IMR-90 (cell line): ENCODE measurements around the gene SVOPL. TPM values are rescaled to one million over a fixed set of nuclear protein-coding genes. Genes with fewer than 3 reads are reported as not detected.

Source experiments
- ATAC-seq: fragments of 200-7000 bp; cut with Tn5 transposase; 2 replicates; pipeline ENCODE4 v1.9.1; 2020; ENCODE audit warnings: low read depth, mild to moderate bottlenecking, moderate library complexity
- BruUV-seq: library from RNA; stranded (reverse); fragments of 400-500 nt; replicated peaks from 2 replicates; lab custom pipeline; 2021; lab: Mats Ljungman, UMichigan
- CTCF ChIA-PET: fragments of 300-600 bp; formaldehyde crosslinking; extraction: SDS; loops from one replicate; lab custom pipeline; 2021; ENCODE audit warnings: antibody characterized with exemption; lab: Yijun Ruan, JAX
- POLR2A ChIA-PET: fragments of 300-600 bp; sonication (Branson Sonifier 250); formaldehyde crosslinking; loops from one replicate; lab custom pipeline; 2022; ENCODE audit warnings: antibody characterized with exemption; ENCODE audit not compliant: unreplicated experiment; lab: Charles Lee
- DNase-seq: peaks from one replicate; pipeline ENCODE4 v3.0.0; 2013
- H2AFZ ChIP-seq: replicated peaks from 2 replicates; pipeline ENCODE3; 2013; ENCODE audit warnings: low read length, mild to moderate bottlenecking; ENCODE audit not compliant: poor library complexity
- H2AK5ac ChIP-seq: 2 replicates; pipeline ENCODE4 v1.6.1; 2013; ENCODE audit warnings: low read depth, low read length, inconsistent platforms
- H2AK9ac ChIP-seq: replicated peaks from 2 replicates; pipeline ENCODE3; 2013; ENCODE audit warnings: mild to moderate bottlenecking, low read depth, low read length, moderate library complexity; ENCODE audit not compliant: poor library complexity
- H2BK120ac ChIP-seq: 2 replicates; pipeline ENCODE4 v1.6.1; 2013; ENCODE audit warnings: low read depth, low read length, inconsistent platforms
- H2BK15ac ChIP-seq: 3 replicates; pipeline ENCODE4 v1.6.1; 2013; ENCODE audit warnings: low read depth, low read length, inconsistent platforms
- H2BK20ac ChIP-seq: 2 replicates; pipeline ENCODE4 v1.6.1; 2013; ENCODE audit warnings: low read depth, mild to moderate bottlenecking, inconsistent platforms, low read length, moderate library complexity
- H2BK5ac ChIP-seq: 2 replicates; pipeline ENCODE4 v1.6.1; 2013; ENCODE audit warnings: mild to moderate bottlenecking, low read depth, low read length, inconsistent platforms; ENCODE audit not compliant: poor library complexity, severe bottlenecking
- H3K14ac ChIP-seq: replicated peaks from 2 replicates; pipeline ENCODE4 v1.6.1; 2013; ENCODE audit warnings: low read depth, low read length, inconsistent platforms
- H3K18ac ChIP-seq: 2 replicates; pipeline ENCODE4 v1.6.1; 2013; ENCODE audit warnings: low read depth, low read length, control low read depth
- H3K23ac ChIP-seq: 2 replicates; pipeline ENCODE4 v1.6.1; 2013; ENCODE audit warnings: low read depth, low read length, inconsistent platforms
- H3K27ac ChIP-seq: 2 replicates; pipeline ENCODE4 v1.5.1; 2013; ENCODE audit warnings: mild to moderate bottlenecking, control low read depth, low read length; ENCODE audit not compliant: insufficient read depth
- H3K27me3 ChIP-seq: 2 replicates; pipeline ENCODE4 v1.6.1; 2013; ENCODE audit warnings: low read length; ENCODE audit not compliant: control insufficient read depth, insufficient read depth
- H3K36me3 ChIP-seq: 2 replicates; pipeline ENCODE4 v1.6.1; 2013; ENCODE audit warnings: low read length, mixed read lengths; ENCODE audit not compliant: control insufficient read depth, insufficient read depth
- H3K4ac ChIP-seq: 2 replicates; pipeline ENCODE4 v1.6.1; 2013; ENCODE audit warnings: low read depth, low read length, inconsistent platforms
- H3K4me1 ChIP-seq: 2 replicates; pipeline ENCODE4 v1.6.1; 2013; ENCODE audit warnings: low read length, mixed read lengths; ENCODE audit not compliant: control insufficient read depth, insufficient read depth
- H3K4me2 ChIP-seq: 2 replicates; pipeline ENCODE4 v1.6.1; 2013; ENCODE audit warnings: low read depth, mild to moderate bottlenecking, control low read depth, low read length, moderate library complexity
- H3K4me3 ChIP-seq: 2 replicates; pipeline ENCODE4 v1.5.1; 2013; ENCODE audit warnings: low read depth, mild to moderate bottlenecking, control low read depth, low read length, moderate library complexity; ENCODE audit not compliant: insufficient read depth
- H3K56ac ChIP-seq: 2 replicates; pipeline ENCODE4 v1.6.1; 2013; ENCODE audit warnings: low read length, inconsistent platforms; ENCODE audit not compliant: insufficient read depth; ENCODE audit errors: extremely low read depth
- H3K79me1 ChIP-seq, 2 experiments: 2 replicates each; pipeline ENCODE4 v1.6.1; 2013; ENCODE audit warnings: low read length in 2 of 2, inconsistent platforms in 1 of 2, low read depth in 1 of 2
- H3K9ac ChIP-seq: 2 replicates; pipeline ENCODE4 v1.6.1; 2013; ENCODE audit warnings: low read depth, low read length, control low read depth
- H3K9me1 ChIP-seq: 2 replicates; pipeline ENCODE4 v1.6.1; 2013; ENCODE audit warnings: low read length, inconsistent platforms; ENCODE audit not compliant: insufficient read depth
- H3K9me3 ChIP-seq: 2 replicates; pipeline ENCODE4 v1.6.1; 2013; ENCODE audit warnings: low read length; ENCODE audit not compliant: control insufficient read depth, insufficient read depth
- H4K20me1 ChIP-seq: 2 replicates; pipeline ENCODE4 v1.6.1; 2013; ENCODE audit warnings: low read length, inconsistent platforms; ENCODE audit not compliant: insufficient read depth
- H4K5ac ChIP-seq: 2 replicates; pipeline ENCODE4 v1.6.1; 2013; ENCODE audit warnings: mild to moderate bottlenecking, low read depth, low read length, control low read depth
- H4K8ac ChIP-seq, 2 experiments: 2 replicates each; pipeline ENCODE4 v1.6.1; 2013; ENCODE audit warnings: low read depth in 2 of 2, low read length in 2 of 2, control low read depth in 1 of 2, inconsistent platforms in 1 of 2
- H4K91ac ChIP-seq: 2 replicates; pipeline ENCODE4 v1.6.1; 2013; ENCODE audit warnings: low read depth, low read length, inconsistent platforms; ENCODE audit not compliant: insufficient read depth
- BHLHE40 ChIP-seq: fragments of 150-350 bp; IDR thresholded peaks from 2 replicates; pipeline ENCODE4 v1.6.1; 2016; ENCODE audit warnings: mild to moderate bottlenecking, low read depth, low read length
- CEBPB ChIP-seq: IDR thresholded peaks from 2 replicates; pipeline ENCODE4 v1.6.1; 2012; ENCODE audit warnings: low read depth, low read length, improper control_type of control experiment
- CHD1 ChIP-seq: IDR thresholded peaks from 2 replicates; pipeline ENCODE4 v1.6.1; 2012; ENCODE audit warnings: low read depth, low read length, improper control_type of control experiment
- CTCF ChIP-seq: conservative IDR thresholded peaks from 2 replicates; pipeline ENCODE4 v1.5.1; 2012; ENCODE audit warnings: mild to moderate bottlenecking, low read depth, low read length, improper control_type of control experiment
- FOS ChIP-seq: fragments of 150-350 bp; IDR thresholded peaks from 2 replicates; pipeline ENCODE4 v1.6.1; 2016; ENCODE audit warnings: low read depth, low read length
- MAFK ChIP-seq: IDR thresholded peaks from 2 replicates; pipeline ENCODE4 v1.6.1; 2012; ENCODE audit warnings: low read depth, low read length, improper control_type of control experiment
- MAZ ChIP-seq: IDR thresholded peaks from 2 replicates; pipeline ENCODE4 v1.6.1; 2012; ENCODE audit warnings: low read depth, mild to moderate bottlenecking, low read length, improper control_type of control experiment, moderate library complexity, borderline replicate concordance
- MXI1 ChIP-seq: IDR thresholded peaks from 2 replicates; pipeline ENCODE4 v1.6.1; 2012; ENCODE audit warnings: low read depth, mild to moderate bottlenecking, low read length, moderate library complexity, borderline replicate concordance
- NFE2L2 ChIP-seq: fragments of 150-350 bp; IDR thresholded peaks from 2 replicates; pipeline ENCODE4 v1.6.1; 2016; ENCODE audit warnings: low read depth, mild to moderate bottlenecking, low read length
- POLR2A ChIP-seq: IDR thresholded peaks from 2 replicates; pipeline ENCODE4 v1.6.1; 2012; ENCODE audit warnings: mild to moderate bottlenecking, low read depth, low read length
- RAD21 ChIP-seq: IDR thresholded peaks from 2 replicates; pipeline ENCODE4 v1.6.1; 2012; ENCODE audit warnings: low read length, improper control_type of control experiment
- RCOR1 ChIP-seq: IDR thresholded peaks from 2 replicates; pipeline ENCODE4 v1.6.1; 2012; ENCODE audit warnings: mild to moderate bottlenecking, low read length, improper control_type of control experiment; ENCODE audit not compliant: insufficient replicate concordance
- RFX5 ChIP-seq: IDR thresholded peaks from 2 replicates; pipeline ENCODE4 v1.8.0; 2012; ENCODE audit warnings: low read depth, mild to moderate bottlenecking, low read length, moderate library complexity
- SMC3 ChIP-seq: fragments of 150-350 bp; IDR thresholded peaks from 2 replicates; pipeline ENCODE4 v1.6.1; 2016; ENCODE audit warnings: low read depth, mild to moderate bottlenecking, antibody characterized with exemption, low read length, moderate library complexity
- USF2 ChIP-seq: fragments of 150-350 bp; IDR thresholded peaks from 2 replicates; pipeline ENCODE4 v1.6.1; 2017; ENCODE audit warnings: mild to moderate bottlenecking, antibody characterized with exemption, low read length, low read depth
- WGBS, 2 experiments: methylation state at CpG; one replicate each; pipeline versions ENCODE4 v1.1.5 to v1.1.7; 2013; ENCODE audit warnings: missing lambda C conversion rate in 2 of 2; ENCODE audit not compliant: insufficient read length in 1 of 2; ENCODE audit errors: extremely low coverage in 2 of 2; 5-methylcytosine and 5-hydroxymethylcytosine counted together
- dilution Hi-C: fragments of 300-500 bp; cut with HindIII; formaldehyde crosslinking; loops from one replicate; pipeline ENCODE4 v1.14.3; 2018; ENCODE audit warnings: low sequenced_read_pairs; ENCODE audit not compliant: unreplicated experiment
- in situ Hi-C: fragments of 300-500 bp; cut with MboI; formaldehyde crosslinking; loops from 3 replicates; pipeline ENCODE4 v1.14.3; 2019; ENCODE audit warnings: low sequenced_read_pairs, inconsistent platforms, mixed read lengths
- intact Hi-C: fragments of 100-400 bp; cut with micrococcal nuclease; formaldehyde crosslinking; loops from 2 replicates; pipeline ENCODE4 v1.10.0; 2022
- polyA plus RNA-seq, 3 experiments: library from polyadenylated mRNA; depleted of rRNA; stranded (reverse); fragments of >200 nt; gene quantifications; 2 replicates each; pipeline ENCODE4 v1.2.3, GENCODE V29; 2012; ENCODE audit warnings: low replicate concordance in 1 of 3
- total RNA-seq: library from RNA; depleted of rRNA; stranded (reverse); fragments of >200 nt; gene quantifications from 2 replicates; pipeline ENCODE4 v1.2.3, GENCODE V29; 2012
- TF ChIP-seq, protein P1 (sequence below): fragments of 150-350 bp; IDR thresholded peaks from 2 replicates; pipeline ENCODE4 v1.6.1; 2016; ENCODE audit warnings: low read depth, mild to moderate bottlenecking, low read length, moderate library complexity, borderline replicate concordance

SVOPL gene
- total and polyA plus RNA-seq, 2 of the 4 experiments (the other 2 are of a cell fraction): not detected

- Histone ChIP-seq H3K79me1 (no peaks in the 10 kb centered on the region), H4K8ac (no peak overlapping the region), H3K18ac (no peak overlapping the region), H3K27ac (no peak overlapping the region), H2AK9ac (no peak overlapping the region), H3K27me3 (no peaks in the 10 kb centered on the region), H3K4me1 (no peaks in the 10 kb centered on the region), H3K4me3 (no peak overlapping the region), H4K20me1 (no peaks in the 10 kb centered on the region), H2AFZ (no peak overlapping the region), H4K91ac (no peak overlapping the region), H3K9ac (no peak overlapping the region), H3K9me3 (peaks cover 6% of the 10 kb centered on the region; the same call in 1 of the 2 replicates), H2AK5ac (no peak overlapping the region), H2BK20ac (no peak overlapping the region), H2BK5ac (no peak overlapping the region), H3K36me3 (no peaks in the 10 kb centered on the region), H3K23ac (no peak overlapping the region), H2BK15ac (no peak overlapping the region), H3K56ac (no peak overlapping the region), H3K4ac (no peak overlapping the region), H4K5ac (no peak overlapping the region), H3K14ac (no peak overlapping the region), H2BK120ac (no peak overlapping the region), H3K9me1 (no peaks in the 10 kb centered on the region), H3K4me2 (no peak overlapping the region)
- POLR2A ChIA-PET: no interaction called here
- BruUV-seq: no TSS peak
- DNase-seq (no peak), ATAC-seq (no peak)
- WGBS, 2 experiments: no CpG with 5 or more reads among the region's 6 CpGs
- dilution Hi-C loops: no loop called here
- intact Hi-C loops: no loop called here
- in situ Hi-C loops: no loop called here
- CTCF ChIA-PET: no interaction called here
- no peak for TF ChIP-seq MAFK
- TF ChIP-seq BHLHE40: no peak
- no peak for TF ChIP-seq MXI1
- TF ChIP-seq NFE2L2: no peak
- no peak for TF ChIP-seq CEBPB
- TF ChIP-seq RAD21: no peak
- TF ChIP-seq CTCF: no peak
- TF ChIP-seq RFX5: no peak
- TF ChIP-seq POLR2A: no peak
- TF ChIP-seq USF2: no peak
- TF ChIP-seq, protein P1, sequence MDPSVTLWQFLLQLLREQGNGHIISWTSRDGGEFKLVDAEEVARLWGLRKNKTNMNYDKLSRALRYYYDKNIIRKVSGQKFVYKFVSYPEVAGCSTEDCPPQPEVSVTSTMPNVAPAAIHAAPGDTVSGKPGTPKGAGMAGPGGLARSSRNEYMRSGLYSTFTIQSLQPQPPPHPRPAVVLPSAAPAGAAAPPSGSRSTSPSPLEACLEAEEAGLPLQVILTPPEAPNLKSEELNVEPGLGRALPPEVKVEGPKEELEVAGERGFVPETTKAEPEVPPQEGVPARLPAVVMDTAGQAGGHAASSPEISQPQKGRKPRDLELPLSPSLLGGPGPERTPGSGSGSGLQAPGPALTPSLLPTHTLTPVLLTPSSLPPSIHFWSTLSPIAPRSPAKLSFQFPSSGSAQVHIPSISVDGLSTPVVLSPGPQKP: no peak
- no peak for TF ChIP-seq SMC3
- TF ChIP-seq RCOR1: no peak
- no peak for TF ChIP-seq CHD1
- no peak for TF ChIP-seq FOS
- no peak for TF ChIP-seq MAZ
Observed at GRCh38 chr7:138667535-138668228, 33.5 kb downstream of the SVOPL start.
